SW 1271 (cell line): ENCODE results near the gene SELENOT.

Experiments
- DNase-seq, 2 experiments: peaks; one replicate each; lab custom pipeline; 2025; lab: John Stamatoyannopoulos, UW

Gene SELENOT

DNA sequence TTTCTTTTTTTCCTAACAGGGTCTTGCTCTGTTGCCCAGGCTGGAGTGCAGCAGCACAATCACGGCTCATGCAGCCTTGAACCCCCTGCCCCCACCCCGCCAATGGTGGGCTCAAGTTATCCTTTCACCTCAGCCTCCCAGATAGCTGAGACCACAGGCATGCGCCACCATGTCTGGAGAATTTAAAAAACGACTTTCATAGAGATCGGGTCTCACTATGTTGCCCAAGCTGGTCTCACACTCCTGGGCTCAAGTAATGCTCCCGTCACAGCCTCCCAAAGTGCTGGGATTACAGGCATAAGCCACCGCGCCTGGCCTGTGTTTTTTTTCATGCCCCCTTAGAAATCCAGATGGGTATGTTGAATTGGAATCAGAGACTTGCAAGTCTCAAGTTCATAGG is 60.3 kb downstream of the SELENOT start:
- no peak for DNase-seq

DNA sequence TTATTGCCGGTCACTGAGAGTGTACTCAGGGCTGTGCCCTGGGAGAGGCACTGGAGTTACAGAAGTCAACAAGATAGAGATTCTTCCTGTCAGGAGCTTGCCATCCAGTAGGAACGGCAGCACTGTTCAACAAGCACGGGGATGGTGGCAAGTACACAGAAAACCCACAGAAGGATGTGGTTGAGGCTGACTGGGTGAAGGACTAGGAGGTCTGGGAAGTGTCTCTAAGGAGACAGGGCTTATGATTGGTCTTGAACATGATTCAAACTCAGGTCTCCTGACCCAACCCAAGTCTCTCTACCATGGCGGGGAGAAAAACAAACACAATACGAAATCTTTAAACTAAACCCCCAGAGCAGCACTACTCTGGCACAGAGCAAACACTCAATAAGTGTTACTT is 63.0 kb downstream of the SELENOT start:
- DNase-seq, result no peak

DNA sequence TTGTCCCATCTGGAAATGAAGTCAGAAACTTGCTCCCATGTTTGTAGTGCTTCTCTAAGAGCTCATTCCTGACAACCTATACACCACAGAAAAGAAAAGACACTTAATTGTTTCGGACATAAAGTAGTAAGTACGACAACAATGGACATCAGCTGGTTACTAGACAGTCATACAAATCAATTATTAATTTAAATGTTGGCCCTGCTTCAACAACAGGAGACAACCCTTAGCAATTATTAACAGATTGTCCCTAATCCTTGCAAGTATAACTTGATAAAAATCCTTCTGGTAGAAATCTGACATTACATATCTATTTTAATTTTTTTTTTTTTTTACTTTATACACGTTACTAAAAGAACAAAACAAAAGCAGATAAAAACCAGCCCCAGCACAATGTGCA is 70.8 kb downstream of the SELENOT start:
- DNase-seq, result no peak

DNA sequence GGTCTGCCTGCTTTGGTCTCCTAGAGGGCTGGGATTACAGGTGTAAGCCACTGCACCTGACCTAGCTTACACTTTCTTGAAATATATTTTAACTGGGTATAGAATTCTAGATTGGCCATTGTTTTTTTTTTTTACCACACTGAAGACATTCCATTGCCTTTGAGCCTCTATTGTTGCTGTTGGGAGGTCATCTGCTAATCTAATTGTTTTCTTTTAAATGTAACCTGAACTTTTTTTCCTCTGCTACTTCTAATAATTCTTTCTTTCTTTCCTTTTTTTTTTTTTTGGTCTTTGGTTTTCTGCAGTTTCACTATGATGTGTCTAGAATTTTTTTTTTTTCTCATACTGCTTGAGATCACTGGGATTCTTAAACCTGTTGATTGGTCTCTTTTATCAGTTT is 72.5 kb downstream of the SELENOT start:
- no peak for DNase-seq
